Measurements from ENCODE around the gene TLR3. TPM values are rescaled to one million over a fixed set of nuclear protein-coding genes. Genes with fewer than 3 reads are reported as not detected.

TLR3 gene
- total and polyA plus RNA-seq, 2 experiments from 2014 or later = 0.54 to 0.68 TPM

GRCh38 chr4:186051096-186051495 is 17.9 kb upstream of the TLR3 start:
- Histone ChIP-seq H3K9me3 (ENCODE audit: low read depth) (no peaks in the 10 kb centered on the region), H3K27me3 (replicated peaks; ENCODE audit: insufficient read depth) (no peaks in the 10 kb centered on the region; the same call in 1 of the 2 replicates), H4K20me1 (ENCODE audit: insufficient read depth) (no peaks in the 10 kb centered on the region), H3F3A (ENCODE audit: insufficient read depth) (no peaks in the 10 kb centered on the region), H3K9me2 (ENCODE audit: insufficient read depth) (no peaks in the 10 kb centered on the region), H3K9ac (no peak overlapping the region), H3K4me2 (ENCODE audit: unreplicated experiment) (no peak overlapping the region), H3K4me3 (no peak overlapping the region), H2AFZ (no peak overlapping the region), H3K79me2 (ENCODE audit: insufficient read depth) (no peaks in the 10 kb centered on the region), H3K27ac (no peak overlapping the region), H3K4me1 (ENCODE audit: insufficient read depth) (no peaks in the 10 kb centered on the region), H3K36me3 (ENCODE audit: low read depth) (no peaks in the 10 kb centered on the region)
- no peak for TF ChIP-seq EZH2phosphoT487 (IDR thresholded peaks at IDR 0.05; ENCODE audit: insufficient read depth, low read depth)
- no peak for TF ChIP-seq EZH2 (IDR thresholded peaks at IDR 0.05; ENCODE audit: insufficient read depth, poor library complexity, severe bottlenecking)
- DNase-seq = no peak
- in situ Hi-C loops (cut with MboI) = no loop called here
- 66 to 68% methylated on average over 11 of the region's 11 CpGs for WGBS, 2 experiments (ENCODE audit: low coverage in 1 of 2, low lambda C conversion rate in 2 of 2, missing lambda C conversion rate in 2 of 2)

GRCh38 chr4:186058253-186058979 is 10.5 kb upstream of the TLR3 start:
- Histone ChIP-seq H3K27me3 (replicated peaks; ENCODE audit: insufficient read depth) (no peaks in the 10 kb centered on the region), H4K20me1 (ENCODE audit: insufficient read depth) (no peaks in the 10 kb centered on the region), H3K4me1 (ENCODE audit: insufficient read depth) (no peaks in the 10 kb centered on the region), H3K4me2 (ENCODE audit: unreplicated experiment) (no peak overlapping the region), H2AFZ (no peak overlapping the region), H3K9me3 (ENCODE audit: low read depth) (no peaks in the 10 kb centered on the region), H3K79me2 (ENCODE audit: insufficient read depth) (no peaks in the 10 kb centered on the region), H3K4me3 (no peak overlapping the region), H3K27ac (no peak overlapping the region), H3K36me3 (ENCODE audit: low read depth) (no peaks in the 10 kb centered on the region), H3K9me2 (ENCODE audit: insufficient read depth) (no peaks in the 10 kb centered on the region), H3K9ac (no peak overlapping the region), H3F3A (ENCODE audit: insufficient read depth) (no peaks in the 10 kb centered on the region)
- DNase-seq = no peak
- 59 to 60% methylated on average over 6 of the region's 6 CpGs for WGBS, 2 experiments (ENCODE audit: low coverage in 1 of 2, low lambda C conversion rate in 2 of 2, missing lambda C conversion rate in 2 of 2)
- in situ Hi-C loops (cut with MboI) = no loop called here
- TF ChIP-seq EZH2phosphoT487 (IDR thresholded peaks at IDR 0.05; ENCODE audit: insufficient read depth, low read depth) (no peak), EZH2 (IDR thresholded peaks at IDR 0.05; ENCODE audit: insufficient read depth, poor library complexity, severe bottlenecking) (no peak)

DNA sequence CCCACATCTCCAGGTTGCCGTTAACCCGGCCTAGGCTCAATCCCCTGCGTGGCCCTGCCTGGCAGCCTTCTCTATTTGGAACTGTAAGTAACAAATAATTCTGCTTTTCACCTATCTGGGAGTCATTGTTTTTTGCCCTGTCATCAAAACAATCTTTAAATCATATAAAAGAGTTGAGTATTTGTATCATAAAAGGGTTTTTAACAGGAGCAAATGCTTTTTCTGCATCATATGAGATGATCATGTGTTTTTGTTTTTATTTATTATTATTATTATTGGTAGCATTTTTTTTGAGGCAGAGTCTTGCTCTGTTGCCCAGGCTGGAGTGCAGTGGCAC is 10.0 kb upstream of the TLR3 start:
- no peaks in the 10 kb centered on the region for H4K20me1 ChIP-seq (ENCODE audit: insufficient read depth)

GRCh38 chr4:186061921-186062320 is 7.0 kb upstream of the TLR3 start:
- H3K4me2 ChIP-seq (ENCODE audit: unreplicated experiment) = no peak overlapping the region
- TF ChIP-seq EZH2phosphoT487 (IDR thresholded peaks at IDR 0.05; ENCODE audit: insufficient read depth, low read depth) (no peak), EZH2 (IDR thresholded peaks at IDR 0.05; ENCODE audit: insufficient read depth, poor library complexity, severe bottlenecking) (no peak)
- H3F3A ChIP-seq (ENCODE audit: insufficient read depth) = no peaks in the 10 kb centered on the region
- H2AFZ ChIP-seq = no peak overlapping the region
- no peaks in the 10 kb centered on the region for H3K4me1 ChIP-seq (ENCODE audit: insufficient read depth)
- H4K20me1 ChIP-seq (ENCODE audit: insufficient read depth) = no peaks in the 10 kb centered on the region
- WGBS, 2 experiments (ENCODE audit: low coverage in 1 of 2, low lambda C conversion rate in 2 of 2, missing lambda C conversion rate in 2 of 2) = 50 to 54% methylated on average over 4 of the region's 4 CpGs
- no peak overlapping the region for H3K9ac ChIP-seq
- no peaks in the 10 kb centered on the region for H3K9me3 ChIP-seq (ENCODE audit: low read depth)
- no peaks in the 10 kb centered on the region for H3K9me2 ChIP-seq (ENCODE audit: insufficient read depth)
- no peaks in the 10 kb centered on the region for H3K79me2 ChIP-seq (ENCODE audit: insufficient read depth)
- H3K27ac ChIP-seq = no peak overlapping the region
- DNase-seq = no peak
- in situ Hi-C loops (cut with MboI) = no loop called here
- no peak overlapping the region for H3K4me3 ChIP-seq
- H3K27me3 ChIP-seq (replicated peaks; ENCODE audit: insufficient read depth) = no peaks in the 10 kb centered on the region
- no peaks in the 10 kb centered on the region for H3K36me3 ChIP-seq (ENCODE audit: low read depth)

More for the DNA sequence above, 10.0 kb upstream of the TLR3 start:
- 79 to 84% methylated on average over 3 of the region's 3 CpGs for WGBS, 2 experiments (ENCODE audit: low coverage in 1 of 2, low lambda C conversion rate in 2 of 2, missing lambda C conversion rate in 2 of 2)
- no peak for DNase-seq
- H3K79me2 ChIP-seq (ENCODE audit: insufficient read depth) = no peaks in the 10 kb centered on the region
- H3F3A ChIP-seq (ENCODE audit: insufficient read depth) = no peaks in the 10 kb centered on the region
- H3K36me3 ChIP-seq (ENCODE audit: low read depth) = no peaks in the 10 kb centered on the region
- no peak overlapping the region for H2AFZ ChIP-seq
- H3K27ac ChIP-seq = no peak overlapping the region
- H3K9me3 ChIP-seq (ENCODE audit: low read depth) = no peaks in the 10 kb centered on the region
- no peak overlapping the region for H3K4me2 ChIP-seq (ENCODE audit: unreplicated experiment)
- H3K4me3 ChIP-seq = no peak overlapping the region
- TF ChIP-seq EZH2 (IDR thresholded peaks at IDR 0.05; ENCODE audit: insufficient read depth, poor library complexity, severe bottlenecking) = no peak
- no peak for TF ChIP-seq EZH2phosphoT487 (IDR thresholded peaks at IDR 0.05; ENCODE audit: insufficient read depth, low read depth)
- in situ Hi-C loops (cut with MboI) = no loop called here
- H3K9ac ChIP-seq = no peak overlapping the region
- H3K9me2 ChIP-seq (ENCODE audit: insufficient read depth) = no peaks in the 10 kb centered on the region
- no peaks in the 10 kb centered on the region for H3K27me3 ChIP-seq (replicated peaks; ENCODE audit: insufficient read depth)
- no peaks in the 10 kb centered on the region for H3K4me1 ChIP-seq (ENCODE audit: insufficient read depth)

Data from GM23248 (cell line).